H9 (cell line): ENCODE data around the gene ZNF264. TPM values are rescaled to one million over a fixed set of nuclear protein-coding genes. Genes with fewer than 3 reads are reported as not detected.

Source experiments
- DNase-seq: peaks from one replicate; pipeline ENCODE4 v3.0.0-alpha.2; 2017
- H2AFZ ChIP-seq: one replicate; pipeline ENCODE4 v1.6.1; 2013; ENCODE audit warnings: mild to moderate bottlenecking, low read length, control low read depth, moderate library complexity
- H2AK5ac ChIP-seq: 2 replicates; pipeline ENCODE4 v1.6.1; 2013; ENCODE audit warnings: low read length, control low read depth, mixed read lengths; ENCODE audit not compliant: insufficient read length
- H2BK120ac ChIP-seq: one replicate; pipeline ENCODE4 v1.6.1; 2013; ENCODE audit warnings: low read depth, mild to moderate bottlenecking, low read length, control low read depth, inconsistent platforms; ENCODE audit not compliant: poor library complexity, severe bottlenecking
- H2BK12ac ChIP-seq: 2 replicates; pipeline ENCODE4 v1.6.1; 2013; ENCODE audit warnings: low read length, control low read depth, mixed read lengths, low read depth; ENCODE audit not compliant: insufficient read length
- H2BK15ac ChIP-seq: 2 replicates; pipeline ENCODE4 v1.6.1; 2013; ENCODE audit warnings: low read depth, low read length, control low read depth
- H2BK20ac ChIP-seq: one replicate; pipeline ENCODE4 v1.6.1; 2013; ENCODE audit warnings: low read depth, mild to moderate bottlenecking, low read length, control low read depth, inconsistent platforms; ENCODE audit not compliant: poor library complexity, severe bottlenecking
- H2BK5ac ChIP-seq: 2 replicates; pipeline ENCODE4 v1.6.1; 2013; ENCODE audit warnings: low read length, control low read depth, mixed read lengths; ENCODE audit not compliant: insufficient read length
- H3K14ac ChIP-seq: 2 replicates; pipeline ENCODE4 v1.6.1; 2013; ENCODE audit warnings: low read length, control low read depth; ENCODE audit not compliant: insufficient read depth
- H3K18ac ChIP-seq: 2 replicates; pipeline ENCODE4 v1.6.1; 2013; ENCODE audit warnings: low read depth, mild to moderate bottlenecking, mixed read lengths, low read length, control low read depth; ENCODE audit not compliant: insufficient read length
- H3K23ac ChIP-seq: 2 replicates; pipeline ENCODE4 v1.6.1; 2013; ENCODE audit warnings: low read length, control low read depth, mixed read lengths, low read depth; ENCODE audit not compliant: insufficient read length
- H3K23me2 ChIP-seq: 2 replicates; pipeline ENCODE4 v1.6.1; 2013; ENCODE audit warnings: low read depth, mild to moderate bottlenecking, mixed read lengths, low read length, control low read depth; ENCODE audit not compliant: insufficient read length, poor library complexity, severe bottlenecking
- H3K27ac ChIP-seq: 2 replicates; pipeline ENCODE4 v1.5.1; 2013; ENCODE audit warnings: low read length, control low read depth, mixed read lengths, low read depth; ENCODE audit not compliant: insufficient read length
- H3K27me3 ChIP-seq: 2 replicates; pipeline ENCODE4 v1.6.1; 2013; ENCODE audit warnings: low read length, control low read depth, inconsistent platforms; ENCODE audit not compliant: insufficient read depth
- H3K4ac ChIP-seq: 2 replicates; pipeline ENCODE4 v1.6.1; 2013; ENCODE audit warnings: low read depth, mild to moderate bottlenecking, control low read depth, inconsistent platforms, low read length, moderate library complexity
- H3K4me1 ChIP-seq: 2 replicates; pipeline ENCODE4 v1.6.1; 2013; ENCODE audit warnings: low read length, control low read depth, inconsistent platforms; ENCODE audit not compliant: insufficient read depth
- H3K4me2 ChIP-seq: 2 replicates; pipeline ENCODE4 v1.6.1; 2013; ENCODE audit warnings: low read length, control low read depth, mixed read lengths; ENCODE audit not compliant: insufficient read length, insufficient read depth
- H3K56ac ChIP-seq: 2 replicates; pipeline ENCODE4 v1.6.1; 2013; ENCODE audit warnings: low read depth, mild to moderate bottlenecking, mixed read lengths, low read length, control low read depth; ENCODE audit not compliant: insufficient read length
- H3K79me1 ChIP-seq: 2 replicates; pipeline ENCODE4 v1.6.1; 2013; ENCODE audit warnings: low read depth, mild to moderate bottlenecking, moderate library complexity, low read length, control low read depth, inconsistent platforms; ENCODE audit not compliant: insufficient read depth, poor library complexity, severe bottlenecking
- H3K79me2 ChIP-seq: 2 replicates; pipeline ENCODE4 v1.6.1; 2013; ENCODE audit warnings: low read length, control low read depth, inconsistent platforms; ENCODE audit not compliant: insufficient read depth
- H3K9ac ChIP-seq: 2 replicates; pipeline ENCODE4 v1.6.1; 2013; ENCODE audit warnings: low read length, control low read depth, mixed read lengths; ENCODE audit not compliant: insufficient read length; ENCODE audit errors: extremely low read depth
- H3K9me3 ChIP-seq: one replicate; pipeline ENCODE4 v1.6.1; 2013; ENCODE audit warnings: low read depth, low read length, inconsistent platforms; ENCODE audit not compliant: control insufficient read depth
- H3T11ph ChIP-seq: one replicate; pipeline ENCODE4 v1.6.1; 2013; ENCODE audit warnings: mild to moderate bottlenecking, low read length, control low read depth, inconsistent platforms
- H4K20me1 ChIP-seq: one replicate; pipeline ENCODE4 v1.6.1; 2013; ENCODE audit not compliant: control insufficient read depth, insufficient read length, insufficient read depth
- H4K5ac ChIP-seq: 2 replicates; pipeline ENCODE4 v1.6.1; 2013; ENCODE audit warnings: low read depth, mild to moderate bottlenecking, mixed read lengths, low read length, control low read depth; ENCODE audit not compliant: insufficient read length
- H4K8ac ChIP-seq: replicated peaks from 2 replicates; pipeline ENCODE4 v1.6.1; 2013; ENCODE audit warnings: low read length, control low read depth, mixed read lengths, low read depth; ENCODE audit not compliant: insufficient read length
- H4K91ac ChIP-seq: 2 replicates; pipeline ENCODE4 v1.6.1; 2013; ENCODE audit warnings: low read depth, mild to moderate bottlenecking, moderate library complexity, mixed read lengths, low read length, control low read depth; ENCODE audit not compliant: insufficient read length
- H3K27ac Mint-ChIP-seq, 3 experiments: 2 replicates in 2 of 3; 3 replicates in 1 of 3; pipeline ENCODE4 v1.8.0; 2020 to 2021; ENCODE audit warnings: mixed read lengths in 3 of 3, mild to moderate bottlenecking in 1 of 3, moderate library complexity in 1 of 3
- H3K27me3 Mint-ChIP-seq: 2 replicates; pipeline ENCODE4 v1.8.0; 2021; ENCODE audit warnings: low read depth, mild to moderate bottlenecking, moderate library complexity, mixed read lengths
- H3K36me3 Mint-ChIP-seq, 3 experiments: 2 replicates in 2 of 3; 3 replicates in 1 of 3; pipeline ENCODE4 v1.8.0; 2020 to 2021; ENCODE audit warnings: low read depth in 3 of 3, mixed read lengths in 3 of 3; ENCODE audit not compliant: insufficient read depth in 1 of 3
- H3K4me1 Mint-ChIP-seq, 2 experiments: 2 replicates each; pipeline ENCODE4 v1.8.0; 2020; ENCODE audit warnings: mixed read lengths in 2 of 2
- H3K4me3 Mint-ChIP-seq, 2 experiments: 2 replicates in 1 of 2; 3 replicates in 1 of 2; pipeline ENCODE4 v1.8.0; 2020 to 2021; ENCODE audit warnings: mild to moderate bottlenecking in 2 of 2, mixed read lengths in 2 of 2, moderate library complexity in 1 of 2
- H3K9me3 Mint-ChIP-seq, 2 experiments: 2 replicates in 1 of 2; 3 replicates in 1 of 2; pipeline ENCODE4 v1.8.0; 2020; ENCODE audit warnings: mild to moderate bottlenecking in 2 of 2, mixed read lengths in 2 of 2, moderate library complexity in 1 of 2
- CTCF ChIP-seq: fragments of 200-600 bp; sonication (generic); conservative IDR thresholded peaks from 3 replicates; pipeline ENCODE4 v1.8.0; 2021; ENCODE audit warnings: antibody characterized with exemption, mild to moderate bottlenecking
- WGBS: extraction: QIAGEN DNeasy Blood & Tissue Kit; methylation state at CpG from one replicate; pipeline ENCODE4 v1.1.7; 2013; ENCODE audit warnings: missing lambda C conversion rate, low lambda C conversion rate, mixed read lengths; ENCODE audit not compliant: insufficient read length; ENCODE audit errors: extremely low coverage; 5-methylcytosine and 5-hydroxymethylcytosine counted together
- total RNA-seq: library from RNA; stranded (reverse); gene quantifications from 2 replicates; pipeline ENCODE4 v1.2.1, GENCODE V29; 2021

Gene ZNF264
- total RNA-seq, 1 experiment from 2014 or later, result 25.3 TPM

DNA sequence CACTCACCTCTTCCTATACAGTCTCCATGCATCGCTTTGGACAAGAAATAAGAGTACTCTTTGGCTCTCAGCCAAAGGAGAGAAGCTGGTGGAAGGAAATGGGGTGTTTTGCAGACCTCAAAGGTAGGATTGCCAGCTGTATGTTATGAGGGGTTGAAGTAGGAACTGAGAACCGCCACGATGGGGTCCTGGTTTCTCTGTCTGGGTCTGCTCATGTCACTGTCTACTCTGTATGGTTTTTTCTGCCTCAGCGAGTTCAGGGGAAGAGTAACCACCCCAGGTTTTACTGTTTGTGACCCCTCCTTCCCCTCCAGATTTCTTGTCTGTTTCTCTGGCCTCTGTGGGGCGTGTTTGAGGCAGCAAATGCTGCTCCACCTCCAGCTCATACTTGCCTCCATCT is 53.2 kb downstream of the ZNF264 start:
- no peak overlapping the region for H4K5ac ChIP-seq
- no peak overlapping the region for H3T11ph ChIP-seq
- no peak overlapping the region for H3K4me3 Mint-ChIP-seq
- peaks cover 7% of the 10 kb centered on the region for H3K23me2 ChIP-seq
- H3K36me3 Mint-ChIP-seq, result peaks cover 14 to 42% (median 37%) of the 10 kb centered on the region in 3 experiments; a peak in 6 of 7 replicates
- no peak for DNase-seq
- H4K8ac ChIP-seq, result no peak overlapping the region
- no peak overlapping the region for H3K18ac ChIP-seq
- H2BK15ac ChIP-seq, result no peak overlapping the region
- H2AK5ac ChIP-seq, result no peak overlapping the region
- no peak for TF ChIP-seq CTCF
- no peaks in the 10 kb centered on the region for H3K9me3 Mint-ChIP-seq
- no peak overlapping the region for H2BK12ac ChIP-seq
- no peak overlapping the region for H2BK20ac ChIP-seq
- no peak overlapping the region for H4K91ac ChIP-seq
- no peak overlapping the region for H3K27ac Mint-ChIP-seq
- no peak overlapping the region for H3K4ac ChIP-seq
- no peak overlapping the region for H3K23ac ChIP-seq
- peaks cover 16% of the 10 kb centered on the region; the same call in 1 of the 2 replicates for H3K79me2 ChIP-seq
- H3K27me3 ChIP-seq, result no peaks in the 10 kb centered on the region
- no peak overlapping the region for H3K56ac ChIP-seq
- no peak overlapping the region for H3K14ac ChIP-seq
- WGBS, result no CpG with 5 or more reads among the region's 5 CpGs
- H2BK120ac ChIP-seq, result no peak overlapping the region
- H3K27me3 Mint-ChIP-seq, result no peaks in the 10 kb centered on the region
- H3K4me2 ChIP-seq, result no peak overlapping the region
- no peak overlapping the region for H3K9ac ChIP-seq
- H2BK5ac ChIP-seq, result no peak overlapping the region
- no peak overlapping the region for H2AFZ ChIP-seq
- H3K27ac ChIP-seq, result no peak overlapping the region
- H4K20me1 ChIP-seq, result no peaks in the 10 kb centered on the region
- H3K79me1 ChIP-seq, result peaks cover 4% of the 10 kb centered on the region
- H3K4me1 ChIP-seq, result no peaks in the 10 kb centered on the region
- H3K9me3 ChIP-seq, result no peaks in the 10 kb centered on the region
- peaks cover 11% of the 10 kb centered on the region in 2 experiments for H3K4me1 Mint-ChIP-seq
